GM19438 (cell line): ENCODE data around the gene TEX22.

Experiments used
- ATAC-seq: cut with Tn5 transposase; IDR thresholded peaks from one replicate; pipeline ENCODE4 v1.9.1; 2021; ENCODE audit warnings: low read depth; ENCODE audit not compliant: unreplicated experiment

TEX22 gene

GRCh38 chr14:105366386-105367074 lies 31.8 kb upstream of the TEX22 start:
- no peak for ATAC-seq

- ATAC-seq = no peak
Observed at GRCh38 chr14:105367116-105368031, 31.0 kb upstream of the TEX22 start.

GRCh38 chr14:105368032-105368417 lies 30.3 kb upstream of the TEX22 start:
- no peak for ATAC-seq

GRCh38 chr14:105368426-105368825 lies 29.9 kb upstream of the TEX22 start:
- ATAC-seq = no peak

- no peak for ATAC-seq
Observed at GRCh38 chr14:105368910-105369652, 29.3 kb upstream of the TEX22 start.

- no peak for ATAC-seq
Observed at GRCh38 chr14:105369653-105370040, 28.7 kb upstream of the TEX22 start.

GRCh38 chr14:105374389-105374788 lies 23.9 kb upstream of the TEX22 start:
- ATAC-seq = no peak

GRCh38 chr14:105375635-105376057 lies 22.7 kb upstream of the TEX22 start:
- no peak for ATAC-seq

- ATAC-seq = no peak
Observed at GRCh38 chr14:105376521-105377440, 21.6 kb upstream of the TEX22 start.

GRCh38 chr14:105377555-105378182 lies 20.7 kb upstream of the TEX22 start:
- ATAC-seq = no peak

GRCh38 chr14:105378199-105378598 lies 20.1 kb upstream of the TEX22 start:
- ATAC-seq = no peak

GRCh38 chr14:105378873-105379685 lies 19.3 kb upstream of the TEX22 start:
- ATAC-seq = no peak

GRCh38 chr14:105379946-105380345 lies 18.4 kb upstream of the TEX22 start:
- no peak for ATAC-seq

GRCh38 chr14:105380756-105381155 lies 17.6 kb upstream of the TEX22 start:
- ATAC-seq = no peak

- no peak for ATAC-seq
Observed at GRCh38 chr14:105381446-105382342, 16.6 kb upstream of the TEX22 start.

- no peak for ATAC-seq
Observed at GRCh38 chr14:105382343-105383082, 15.8 kb upstream of the TEX22 start.

GRCh38 chr14:105383083-105383730 lies 15.1 kb upstream of the TEX22 start:
- ATAC-seq = no peak
